Measurements from ENCODE around the gene LRRC40.

DNA sequence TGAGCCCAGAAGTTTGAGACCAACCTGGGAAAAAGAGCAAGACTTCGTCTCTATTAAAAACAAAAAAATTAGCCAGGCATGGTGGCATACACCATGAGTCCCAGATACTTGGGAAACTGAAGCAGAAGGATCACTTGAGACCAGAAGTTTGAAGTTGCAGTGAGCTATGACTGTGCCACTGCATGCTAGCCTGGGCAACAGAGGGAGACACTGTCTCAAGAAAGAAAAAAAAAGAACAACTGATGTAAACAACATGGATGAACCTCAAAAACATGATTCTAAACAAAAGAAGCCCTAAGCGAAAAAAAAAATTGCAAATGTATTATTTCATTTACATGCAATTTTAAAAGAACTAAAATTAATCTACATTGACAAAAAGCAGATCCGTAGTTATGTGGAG, 9.0 kb downstream of the LRRC40 start:
- no peak for TF ChIP-seq CTCF (IDR thresholded peaks at IDR 0.05; ENCODE audit: low read length)
- TF ChIP-seq EZH2phosphoT487 (IDR thresholded peaks at IDR 0.05; ENCODE audit: low read length) = no peak
- no peak for TF ChIP-seq EZH2 (optimal IDR thresholded peaks at IDR 0.05; ENCODE audit: low read depth, low read length)

Data from MM.1S (cell line).